CD4-positive, alpha-beta memory T cell (primary cell): Measurements from ENCODE around the gene CHAF1B. TPM values are rescaled to one million over a fixed set of nuclear protein-coding genes. Genes with fewer than 3 reads are reported as not detected.
"Not testable (repeated sequence)": the region's sequence is repeated elsewhere in the genome, so short reads cannot be mapped to it uniquely, and the experiment has no call there.

Experiments
- CTCF ChIA-PET: fragments of 350-600 bp; sonication (Branson Sonifier 250); formaldehyde crosslinking; loops from one replicate; lab custom pipeline; 2021; ENCODE audit warnings: inconsistent platforms; ENCODE audit not compliant: partially characterized antibody; lab: Charles Lee
- POLR2A ChIA-PET: fragments of 350-600 bp; sonication (Branson Sonifier 250); formaldehyde crosslinking; loops from one replicate; lab custom pipeline; 2021; ENCODE audit not compliant: partially characterized antibody; lab: Charles Lee
- DNase-seq, 5 donors: peaks; one replicate each; pipeline versions ENCODE4 v3.0.0 to v3.0.0-alpha.2; 2020 to 2022; ENCODE audit warnings: mixed read lengths in 1 of 5
- H3K27ac ChIP-seq: one replicate; pipeline ENCODE4 v1.7.0; 2013; ENCODE audit warnings: low read depth, low read length
- H3K27me3 ChIP-seq: 2 replicates; pipeline ENCODE4 v1.7.0; 2013; ENCODE audit warnings: mild to moderate bottlenecking, low read length, moderate library complexity; ENCODE audit not compliant: insufficient read depth
- H3K36me3 ChIP-seq: 2 replicates; pipeline ENCODE4 v1.7.0; 2013; ENCODE audit warnings: mild to moderate bottlenecking, low read length, moderate library complexity; ENCODE audit not compliant: insufficient read depth
- H3K4me1 ChIP-seq: 2 replicates; pipeline ENCODE4 v1.7.0; 2013; ENCODE audit warnings: mild to moderate bottlenecking, low read length, moderate library complexity; ENCODE audit not compliant: insufficient read depth
- H3K4me3 ChIP-seq, 2 donors: one replicate each; pipeline ENCODE4 v1.7.0; 2013; ENCODE audit warnings: low read length in 2 of 2, mild to moderate bottlenecking in 1 of 2
- H3K9me3 ChIP-seq, 2 donors: one replicate each; pipeline ENCODE4 v1.7.0; 2013; ENCODE audit warnings: low read length in 2 of 2, control low read depth in 1 of 2; ENCODE audit not compliant: control insufficient read depth in 1 of 2
- H3K27ac Mint-ChIP-seq, 7 donors: one replicate each; pipeline ENCODE4 v1.8.0; 2020 to 2021; ENCODE audit warnings: mixed read lengths in 7 of 7, mild to moderate bottlenecking in 6 of 7, inconsistent platforms in 3 of 7, moderate library complexity in 3 of 7
- H3K27me3 Mint-ChIP-seq, 2 donors: one replicate each; pipeline ENCODE4 v1.8.0; 2020 to 2021; ENCODE audit warnings: mixed read lengths in 2 of 2
- H3K36me3 Mint-ChIP-seq, 2 donors: one replicate each; pipeline ENCODE4 v1.8.0; 2020 to 2021; ENCODE audit warnings: mixed read lengths in 2 of 2, inconsistent platforms in 1 of 2, mild to moderate bottlenecking in 1 of 2
- H3K4me1 Mint-ChIP-seq, 4 donors: one replicate each; pipeline ENCODE4 v1.8.0; 2020 to 2021; ENCODE audit warnings: mixed read lengths in 4 of 4, mild to moderate bottlenecking in 1 of 4
- H3K4me3 Mint-ChIP-seq, 8 donors: one replicate each; pipeline ENCODE4 v1.8.0; 2020 to 2021; ENCODE audit warnings: mixed read lengths in 8 of 8, mild to moderate bottlenecking in 7 of 8, moderate library complexity in 6 of 8, inconsistent platforms in 3 of 8
- H3K9me3 Mint-ChIP-seq, 8 donors: one replicate each; pipeline ENCODE4 v1.8.0; 2020 to 2021; ENCODE audit warnings: mixed read lengths in 8 of 8, mild to moderate bottlenecking in 5 of 8, inconsistent platforms in 3 of 8, moderate library complexity in 1 of 8
- intact Hi-C: fragments of 100-400 bp; cut with micrococcal nuclease; formaldehyde crosslinking; loops from one replicate; pipeline ENCODE4 v1.15.1; 2023
- polyA plus RNA-seq, 2 donors: library from polyadenylated mRNA; unstranded; fragments of 300-500 nt; fragmentation: Illumina TruSeq; gene quantifications; one replicate each; pipeline ENCODE4 v1.2.3, GENCODE V29; 2021
- total RNA-seq, 2 experiments: library from RNA; stranded (reverse); gene quantifications; one replicate each; pipeline ENCODE4 v1.2.3, GENCODE V29; 2021

CHAF1B gene
- total and polyA plus RNA-seq, 4 experiments from 2014 or later: 1.3 to 2.3 (median 1.8) TPM

GRCh38 chr21:36375994-36376393 is 9.2 kb upstream of the CHAF1B start:
- ChIA-PET POLR2A (no interaction called here), CTCF (no interaction called here)
- H3K4me1 ChIP-seq: no peaks in the 10 kb centered on the region
- no peak overlapping the region for H3K27ac Mint-ChIP-seq
- H3K27me3 Mint-ChIP-seq: no peaks in the 10 kb centered on the region
- H3K4me3 Mint-ChIP-seq: no peak overlapping the region
- no peaks in the 10 kb centered on the region for H3K9me3 ChIP-seq
- no peak overlapping the region for H3K27ac ChIP-seq
- H3K9me3 Mint-ChIP-seq: no peaks in the 10 kb centered on the region
- H3K27me3 ChIP-seq: no peaks in the 10 kb centered on the region
- H3K4me1 Mint-ChIP-seq: peaks cover 0 to 4% (median 1%) of the 10 kb centered on the region in 4 donors
- intact Hi-C loops: no loop called here
- H3K36me3 ChIP-seq: peaks cover 50% of the 10 kb centered on the region
- DNase-seq: no peak
- no peak overlapping the region for H3K4me3 ChIP-seq
- peaks cover 31 to 54% of the 10 kb centered on the region in 2 donors for H3K36me3 Mint-ChIP-seq

- no peaks in the 10 kb centered on the region for H3K27me3 Mint-ChIP-seq
- intact Hi-C loops: no loop called here
- no peak overlapping the region for H3K4me3 ChIP-seq
- H3K36me3 ChIP-seq: peaks cover 39% of the 10 kb centered on the region
- H3K27ac Mint-ChIP-seq: no peak overlapping the region
- no peak overlapping the region for H3K4me3 Mint-ChIP-seq
- H3K36me3 Mint-ChIP-seq: peaks cover 20 to 46% of the 10 kb centered on the region in 2 donors
- no peaks in the 10 kb centered on the region for H3K27me3 ChIP-seq
- H3K9me3 Mint-ChIP-seq: no peaks in the 10 kb centered on the region
- DNase-seq: no peak
- CTCF ChIA-PET: interaction anchor here (1.2 kb wide), 1 partner anchor 11 kb away, joined by 3 read pairs; no protein-coding TSS in a partner anchor
- POLR2A ChIA-PET: no interaction called here
- H3K9me3 ChIP-seq: no peaks in the 10 kb centered on the region
- H3K4me1 ChIP-seq: no peaks in the 10 kb centered on the region
- H3K4me1 Mint-ChIP-seq: peaks cover 3 to 6% (median 4%) of the 10 kb centered on the region in 4 donors
- no peak overlapping the region for H3K27ac ChIP-seq
Observed at GRCh38 chr21:36377391-36377842, 7.8 kb upstream of the CHAF1B start.

GRCh38 chr21:36379251-36379650 is 5.9 kb upstream of the CHAF1B start:
- Mint-ChIP-seq H3K27me3 (no peaks in the 10 kb centered on the region), H3K4me1 (peaks cover 3 to 6% (median 4%) of the 10 kb centered on the region in 4 donors), H3K4me3 (no peak overlapping the region), H3K27ac (no peak overlapping the region), H3K9me3 (no peaks in the 10 kb centered on the region), H3K36me3 (peaks cover 16 to 33% of the 10 kb centered on the region in 2 donors)
- CTCF ChIA-PET: interaction anchor here (0.6 kb wide), 1 partner anchor 152 kb away, joined by 3 read pairs; no protein-coding TSS in a partner anchor
- Histone ChIP-seq H3K27me3 (no peaks in the 10 kb centered on the region), H3K9me3 (no peaks in the 10 kb centered on the region), H3K36me3 (peaks cover 28% of the 10 kb centered on the region), H3K4me3 (no peak overlapping the region), H3K4me1 (no peaks in the 10 kb centered on the region), H3K27ac (no peak overlapping the region)
- intact Hi-C loops: no loop called here
- POLR2A ChIA-PET: no interaction called here
- DNase-seq: no peak

GRCh38 chr21:36381841-36382589 is 3.2 kb upstream of the CHAF1B start:
- Histone ChIP-seq H3K27me3 (no peaks in the 10 kb centered on the region), H3K4me3 (no peak overlapping the region), H3K4me1 (peaks cover 11% of the 10 kb centered on the region), H3K36me3 (peaks cover 11% of the 10 kb centered on the region), H3K27ac (no peak overlapping the region), H3K9me3 (no peaks in the 10 kb centered on the region)
- Mint-ChIP-seq H3K27me3 (no peaks in the 10 kb centered on the region), H3K9me3 (no peaks in the 10 kb centered on the region), H3K27ac (peak overlapping the region in 3 of 7 donors; percentile 5 to 57 (median 14)), H3K4me3 (no peak overlapping the region), H3K4me1 (peaks cover 8 to 11% (median 10%) of the 10 kb centered on the region in 4 donors), H3K36me3 (peaks cover 10 to 16% of the 10 kb centered on the region in 2 donors)
- DNase-seq: no peak
- POLR2A ChIA-PET: interaction anchor here (1.4 kb wide), 1 partner anchor 93 kb away, joined by 4 read pairs; no protein-coding TSS in a partner anchor
- intact Hi-C loops: no loop called here
- CTCF ChIA-PET: no interaction called here

- intact Hi-C loops, H3K27me3 ChIP-seq, H3K4me3 ChIP-seq, POLR2A ChIA-PET, H3K4me3 Mint-ChIP-seq, H3K9me3 ChIP-seq, H3K27ac ChIP-seq, H3K27me3 Mint-ChIP-seq, H3K27ac Mint-ChIP-seq, H3K36me3 Mint-ChIP-seq, DNase-seq, H3K36me3 ChIP-seq, H3K9me3 Mint-ChIP-seq: not testable (repeated sequence)
- H3K4me1 Mint-ChIP-seq: peaks cover 9 to 15% (median 10%) of the 10 kb centered on the region in 4 donors
- peaks cover 11% of the 10 kb centered on the region for H3K4me1 ChIP-seq
- CTCF ChIA-PET: interaction anchor here (0.7 to 1.5 kb wide), 2 partner anchors 109 to 270 kb away, joined by 3 read pairs; no protein-coding TSS in a partner anchor
Observed at GRCh38 chr21:36382722-36383121, 2.5 kb upstream of the CHAF1B start.

- intact Hi-C loops: loop anchor here (1.0 to 5.0 kb wide), 2 partner anchors 229 to 243 kb away; partner anchors contain the start of gene DOP1B
- Histone ChIP-seq H3K4me1 (peaks cover 11% of the 10 kb centered on the region), H3K4me3 (peak overlapping the region in 1 of 2 donors; percentile 66), H3K27me3 (no peaks in the 10 kb centered on the region), H3K36me3 (no peaks in the 10 kb centered on the region), H3K27ac (no peak overlapping the region), H3K9me3 (no peaks in the 10 kb centered on the region)
- H3K27me3 Mint-ChIP-seq: no peaks in the 10 kb centered on the region
- POLR2A ChIA-PET: interaction anchor here (1.1 to 1.7 kb wide), 2 partner anchors 65 to 316 kb away, joined by 3 to 4 read pairs; partner anchors contain the start of gene MORC3
- peak overlapping the region in 6 of 8 donors; percentile 46 to 69 (median 58) for H3K4me3 Mint-ChIP-seq
- CTCF ChIA-PET: interaction anchor here (1.1 to 1.4 kb wide), 2 partner anchors 11 to 245 kb away, joined by 3 read pairs; no protein-coding TSS in a partner anchor
- H3K4me1 Mint-ChIP-seq: peaks cover 9 to 15% (median 9%) of the 10 kb centered on the region in 4 donors
- no peak for DNase-seq
- H3K36me3 Mint-ChIP-seq: peaks cover 0 to 2% of the 10 kb centered on the region in 2 donors
- no peaks in the 10 kb centered on the region for H3K9me3 Mint-ChIP-seq
- H3K27ac Mint-ChIP-seq: peak overlapping the region in 2 of 7 donors; percentile 16 to 17
Observed at GRCh38 chr21:36384885-36385232, 333 bp upstream of the CHAF1B start.

- H3K27ac Mint-ChIP-seq: peak overlapping the region in 6 of 7 donors; percentile 72 to 86 (median 78)
- DNase-seq: no peak
Observed at GRCh38 chr21:36386031-36386642, 945 bp downstream of the CHAF1B start.

More at GRCh38 chr21:36386031-36386642, 945 bp downstream of the CHAF1B start:
- CTCF ChIA-PET: interaction anchor here (1.1 kb wide), 1 partner anchor 247 kb away, joined by 3 read pairs; no protein-coding TSS in a partner anchor
- Histone ChIP-seq H3K36me3 (no peaks in the 10 kb centered on the region), H3K9me3 (no peaks in the 10 kb centered on the region), H3K27me3 (no peaks in the 10 kb centered on the region), H3K4me3 (peak overlapping the region; percentile 48 to 66), H3K4me1 (peaks cover 11% of the 10 kb centered on the region), H3K27ac (peak overlapping the region; percentile 56)
- Mint-ChIP-seq H3K4me3 (peak overlapping the region; percentile 81 to 90 (median 84)), H3K27me3 (no peaks in the 10 kb centered on the region), H3K4me1 (peaks cover 7 to 15% (median 9%) of the 10 kb centered on the region in 4 donors), H3K36me3 (peaks cover 0 to 2% of the 10 kb centered on the region in 2 donors), H3K9me3 (no peaks in the 10 kb centered on the region)
- POLR2A ChIA-PET: interaction anchor here (1.1 to 1.2 kb wide), 2 partner anchors 24 to 317 kb away, joined by 3 read pairs; no protein-coding TSS in a partner anchor
- intact Hi-C loops: loop anchor here (5.0 kb wide), 1 partner anchor 244 kb away; no protein-coding TSS in a partner anchor
